Transverse colon (tissue), 4 donors: ENCODE results near the gene USP46.

Experiments used
- CTCF ChIP-seq, 5 experiments: fragments of 200-600 bp in 3 of 5; fragments of 450-650 bp in 2 of 5; sonication (generic) in 3 of 5; IDR thresholded peaks; 1 replicate in 2 of 5; 2 replicates in 3 of 5; pipeline ENCODE4 v1.5.1; 2016 to 2017; ENCODE audit warnings: antibody characterized with exemption in 5 of 5, inconsistent platforms in 3 of 5, mild to moderate bottlenecking in 2 of 5, moderate library complexity in 1 of 5
- EP300 ChIP-seq: sonication (generic); formaldehyde crosslinking; IDR thresholded peaks from one replicate; pipeline ENCODE4 v1.6.1; 2017; ENCODE audit warnings: antibody characterized with exemption, low read depth
- POLR2AphosphoS5 ChIP-seq, 3 donors: sonication (generic); formaldehyde crosslinking; IDR thresholded peaks; one replicate each; pipeline ENCODE4 v1.6.1; 2016; ENCODE audit warnings: antibody characterized with exemption in 3 of 3

DNA sequence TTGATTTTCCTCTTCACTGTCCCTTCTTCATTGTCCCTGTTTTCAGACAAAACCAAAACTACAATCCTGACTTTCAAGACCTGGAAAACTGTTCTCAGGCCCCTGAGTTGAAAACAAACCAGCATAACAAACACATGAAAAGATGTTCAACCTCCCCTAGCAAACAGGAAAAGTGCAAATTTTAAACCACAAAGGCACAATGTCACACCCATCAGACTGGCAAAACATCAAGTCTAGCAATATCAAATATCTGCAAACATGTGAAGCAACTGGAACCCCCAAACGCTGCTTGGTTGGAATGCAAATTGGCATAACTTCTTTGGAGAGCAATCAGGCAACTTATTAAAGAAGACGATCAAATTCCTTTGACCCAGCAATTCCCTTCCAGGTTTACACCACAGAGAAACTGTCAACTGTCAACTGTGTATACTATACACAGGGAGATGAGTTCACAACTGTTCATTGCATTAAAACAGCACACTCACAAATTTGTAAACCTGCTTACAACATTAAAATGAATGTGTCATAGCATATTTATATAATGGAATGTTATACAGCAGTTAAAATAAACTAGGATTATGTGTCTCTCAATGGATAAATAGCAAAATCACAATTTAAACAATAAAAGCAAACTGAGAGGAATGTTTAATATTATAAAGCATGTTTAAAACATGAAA lies 7.0 kb downstream of the USP46 start:
- TF ChIP-seq CTCF (IDR thresholded peaks at IDR 0.05) = no peak
- TF ChIP-seq POLR2AphosphoS5 (IDR thresholded peaks at IDR 0.05) = no peak
- TF ChIP-seq EP300 = no peak
